H9 (cell line): ENCODE data around the gene MPZL1. TPM values are rescaled to one million over a fixed set of nuclear protein-coding genes. Genes with fewer than 3 reads are reported as not detected.

ENCODE experiments used
- DNase-seq: peaks from one replicate; pipeline ENCODE4 v3.0.0-alpha.2; 2017
- H2AFZ ChIP-seq: one replicate; pipeline ENCODE4 v1.6.1; 2013; ENCODE audit warnings: mild to moderate bottlenecking, low read length, control low read depth, moderate library complexity
- H2AK5ac ChIP-seq: 2 replicates; pipeline ENCODE4 v1.6.1; 2013; ENCODE audit warnings: low read length, control low read depth, mixed read lengths; ENCODE audit not compliant: insufficient read length
- H2BK120ac ChIP-seq: one replicate; pipeline ENCODE4 v1.6.1; 2013; ENCODE audit warnings: low read depth, mild to moderate bottlenecking, low read length, control low read depth, inconsistent platforms; ENCODE audit not compliant: poor library complexity, severe bottlenecking
- H2BK12ac ChIP-seq: 2 replicates; pipeline ENCODE4 v1.6.1; 2013; ENCODE audit warnings: low read length, control low read depth, mixed read lengths, low read depth; ENCODE audit not compliant: insufficient read length
- H2BK15ac ChIP-seq: 2 replicates; pipeline ENCODE4 v1.6.1; 2013; ENCODE audit warnings: low read depth, low read length, control low read depth
- H2BK20ac ChIP-seq: one replicate; pipeline ENCODE4 v1.6.1; 2013; ENCODE audit warnings: low read depth, mild to moderate bottlenecking, low read length, control low read depth, inconsistent platforms; ENCODE audit not compliant: poor library complexity, severe bottlenecking
- H2BK5ac ChIP-seq: 2 replicates; pipeline ENCODE4 v1.6.1; 2013; ENCODE audit warnings: low read length, control low read depth, mixed read lengths; ENCODE audit not compliant: insufficient read length
- H3K14ac ChIP-seq: 2 replicates; pipeline ENCODE4 v1.6.1; 2013; ENCODE audit warnings: low read length, control low read depth; ENCODE audit not compliant: insufficient read depth
- H3K18ac ChIP-seq: 2 replicates; pipeline ENCODE4 v1.6.1; 2013; ENCODE audit warnings: low read depth, mild to moderate bottlenecking, mixed read lengths, low read length, control low read depth; ENCODE audit not compliant: insufficient read length
- H3K23ac ChIP-seq: 2 replicates; pipeline ENCODE4 v1.6.1; 2013; ENCODE audit warnings: low read length, control low read depth, mixed read lengths, low read depth; ENCODE audit not compliant: insufficient read length
- H3K23me2 ChIP-seq: 2 replicates; pipeline ENCODE4 v1.6.1; 2013; ENCODE audit warnings: low read depth, mild to moderate bottlenecking, mixed read lengths, low read length, control low read depth; ENCODE audit not compliant: insufficient read length, poor library complexity, severe bottlenecking
- H3K27ac ChIP-seq: 2 replicates; pipeline ENCODE4 v1.5.1; 2013; ENCODE audit warnings: low read length, control low read depth, mixed read lengths, low read depth; ENCODE audit not compliant: insufficient read length
- H3K27me3 ChIP-seq: 2 replicates; pipeline ENCODE4 v1.6.1; 2013; ENCODE audit warnings: low read length, control low read depth, inconsistent platforms; ENCODE audit not compliant: insufficient read depth
- H3K4ac ChIP-seq: 2 replicates; pipeline ENCODE4 v1.6.1; 2013; ENCODE audit warnings: low read depth, mild to moderate bottlenecking, control low read depth, inconsistent platforms, low read length, moderate library complexity
- H3K4me1 ChIP-seq: 2 replicates; pipeline ENCODE4 v1.6.1; 2013; ENCODE audit warnings: low read length, control low read depth, inconsistent platforms; ENCODE audit not compliant: insufficient read depth
- H3K4me2 ChIP-seq: 2 replicates; pipeline ENCODE4 v1.6.1; 2013; ENCODE audit warnings: low read length, control low read depth, mixed read lengths; ENCODE audit not compliant: insufficient read length, insufficient read depth
- H3K56ac ChIP-seq: 2 replicates; pipeline ENCODE4 v1.6.1; 2013; ENCODE audit warnings: low read depth, mild to moderate bottlenecking, mixed read lengths, low read length, control low read depth; ENCODE audit not compliant: insufficient read length
- H3K79me1 ChIP-seq: 2 replicates; pipeline ENCODE4 v1.6.1; 2013; ENCODE audit warnings: low read depth, mild to moderate bottlenecking, moderate library complexity, low read length, control low read depth, inconsistent platforms; ENCODE audit not compliant: insufficient read depth, poor library complexity, severe bottlenecking
- H3K79me2 ChIP-seq: 2 replicates; pipeline ENCODE4 v1.6.1; 2013; ENCODE audit warnings: low read length, control low read depth, inconsistent platforms; ENCODE audit not compliant: insufficient read depth
- H3K9ac ChIP-seq: 2 replicates; pipeline ENCODE4 v1.6.1; 2013; ENCODE audit warnings: low read length, control low read depth, mixed read lengths; ENCODE audit not compliant: insufficient read length; ENCODE audit errors: extremely low read depth
- H3K9me3 ChIP-seq: one replicate; pipeline ENCODE4 v1.6.1; 2013; ENCODE audit warnings: low read depth, low read length, inconsistent platforms; ENCODE audit not compliant: control insufficient read depth
- H3T11ph ChIP-seq: one replicate; pipeline ENCODE4 v1.6.1; 2013; ENCODE audit warnings: mild to moderate bottlenecking, low read length, control low read depth, inconsistent platforms
- H4K20me1 ChIP-seq: one replicate; pipeline ENCODE4 v1.6.1; 2013; ENCODE audit not compliant: control insufficient read depth, insufficient read length, insufficient read depth
- H4K5ac ChIP-seq: 2 replicates; pipeline ENCODE4 v1.6.1; 2013; ENCODE audit warnings: low read depth, mild to moderate bottlenecking, mixed read lengths, low read length, control low read depth; ENCODE audit not compliant: insufficient read length
- H4K8ac ChIP-seq: replicated peaks from 2 replicates; pipeline ENCODE4 v1.6.1; 2013; ENCODE audit warnings: low read length, control low read depth, mixed read lengths, low read depth; ENCODE audit not compliant: insufficient read length
- H4K91ac ChIP-seq: 2 replicates; pipeline ENCODE4 v1.6.1; 2013; ENCODE audit warnings: low read depth, mild to moderate bottlenecking, moderate library complexity, mixed read lengths, low read length, control low read depth; ENCODE audit not compliant: insufficient read length
- H3K27ac Mint-ChIP-seq, 3 experiments: 2 replicates in 2 of 3; 3 replicates in 1 of 3; pipeline ENCODE4 v1.8.0; 2020 to 2021; ENCODE audit warnings: mixed read lengths in 3 of 3, mild to moderate bottlenecking in 1 of 3, moderate library complexity in 1 of 3
- H3K27me3 Mint-ChIP-seq: 2 replicates; pipeline ENCODE4 v1.8.0; 2021; ENCODE audit warnings: low read depth, mild to moderate bottlenecking, moderate library complexity, mixed read lengths
- H3K36me3 Mint-ChIP-seq, 3 experiments: 2 replicates in 2 of 3; 3 replicates in 1 of 3; pipeline ENCODE4 v1.8.0; 2020 to 2021; ENCODE audit warnings: low read depth in 3 of 3, mixed read lengths in 3 of 3; ENCODE audit not compliant: insufficient read depth in 1 of 3
- H3K4me1 Mint-ChIP-seq, 2 experiments: 2 replicates each; pipeline ENCODE4 v1.8.0; 2020; ENCODE audit warnings: mixed read lengths in 2 of 2
- H3K4me3 Mint-ChIP-seq, 2 experiments: 2 replicates in 1 of 2; 3 replicates in 1 of 2; pipeline ENCODE4 v1.8.0; 2020 to 2021; ENCODE audit warnings: mild to moderate bottlenecking in 2 of 2, mixed read lengths in 2 of 2, moderate library complexity in 1 of 2
- H3K9me3 Mint-ChIP-seq, 2 experiments: 2 replicates in 1 of 2; 3 replicates in 1 of 2; pipeline ENCODE4 v1.8.0; 2020; ENCODE audit warnings: mild to moderate bottlenecking in 2 of 2, mixed read lengths in 2 of 2, moderate library complexity in 1 of 2
- CTCF ChIP-seq: fragments of 200-600 bp; sonication (generic); conservative IDR thresholded peaks from 3 replicates; pipeline ENCODE4 v1.8.0; 2021; ENCODE audit warnings: antibody characterized with exemption, mild to moderate bottlenecking
- WGBS: extraction: QIAGEN DNeasy Blood & Tissue Kit; methylation state at CpG from one replicate; pipeline ENCODE4 v1.1.7; 2013; ENCODE audit warnings: missing lambda C conversion rate, low lambda C conversion rate, mixed read lengths; ENCODE audit not compliant: insufficient read length; ENCODE audit errors: extremely low coverage; 5-methylcytosine and 5-hydroxymethylcytosine counted together
- total RNA-seq: library from RNA; stranded (reverse); gene quantifications from 2 replicates; pipeline ENCODE4 v1.2.1, GENCODE V29; 2021

Gene MPZL1
- total RNA-seq, 1 experiment from 2014 or later = 60.7 TPM

GRCh38 chr1:167782946-167783345 is 61.2 kb downstream of the MPZL1 start:
- WGBS = no CpG with 5 or more reads among the region's 1 CpG
- DNase-seq = no peak
- H3K27ac Mint-ChIP-seq = no peak overlapping the region
- Histone ChIP-seq H3K14ac (no peak overlapping the region), H4K5ac (no peak overlapping the region), H3K4me1 (no peaks in the 10 kb centered on the region), H4K20me1 (no peaks in the 10 kb centered on the region), H3K9ac (no peak overlapping the region), H2BK20ac (no peak overlapping the region), H3K4ac (no peak overlapping the region), H2BK5ac (no peak overlapping the region), H3K79me2 (no peaks in the 10 kb centered on the region), H3K4me2 (no peak overlapping the region), H2AFZ (no peak overlapping the region), H3K79me1 (no peaks in the 10 kb centered on the region), H2BK120ac (no peak overlapping the region), H3K23ac (no peak overlapping the region), H3K18ac (no peak overlapping the region), H3K23me2 (no peaks in the 10 kb centered on the region), H4K8ac (no peak overlapping the region), H3T11ph (no peak overlapping the region), H2AK5ac (no peak overlapping the region), H3K9me3 (no peaks in the 10 kb centered on the region), H2BK15ac (no peak overlapping the region), H3K27me3 (no peaks in the 10 kb centered on the region), H3K56ac (no peak overlapping the region), H2BK12ac (no peak overlapping the region), H3K27ac (no peak overlapping the region), H4K91ac (no peak overlapping the region)
- H3K4me1 Mint-ChIP-seq = no peaks in the 10 kb centered on the region
- no peak for TF ChIP-seq CTCF
- no peaks in the 10 kb centered on the region; a peak in 2 of 5 replicates for H3K9me3 Mint-ChIP-seq
- peaks cover 24 to 48% (median 37%) of the 10 kb centered on the region in 3 experiments for H3K36me3 Mint-ChIP-seq
- H3K4me3 Mint-ChIP-seq = no peak overlapping the region
- no peaks in the 10 kb centered on the region for H3K27me3 Mint-ChIP-seq
